Retina (tissue), 1 donor: ENCODE data around the gene APOL1.
"Not testable (repeated sequence)": the region's sequence is repeated elsewhere in the genome, so short reads cannot be mapped to it uniquely, and the experiment has no call there.

Experiments used
- DNase-seq: peaks from one replicate; pipeline ENCODE4 v3.0.0-alpha.2; 2016

The APOL1 gene

DNA sequence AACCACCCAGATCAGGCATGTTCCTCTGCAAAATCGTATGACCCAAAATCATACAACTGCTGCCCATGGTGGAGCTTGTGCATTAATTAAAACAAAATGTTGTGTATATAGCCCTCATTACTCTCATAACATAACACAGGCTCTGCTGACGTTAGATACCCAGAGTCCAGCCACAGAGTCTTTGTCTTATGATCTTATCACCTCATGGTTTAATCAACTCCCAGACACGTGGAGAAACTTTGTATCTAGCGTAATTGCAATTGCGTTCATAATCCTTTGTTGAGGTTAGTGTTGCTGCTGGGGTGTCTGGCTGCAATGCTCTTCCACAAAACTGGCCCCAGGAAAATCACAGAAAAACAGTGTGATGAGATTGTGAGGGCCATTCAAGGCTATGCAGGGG lies 5.0 kb upstream of the APOL1 start:
- DNase-seq, result no peak

DNA sequence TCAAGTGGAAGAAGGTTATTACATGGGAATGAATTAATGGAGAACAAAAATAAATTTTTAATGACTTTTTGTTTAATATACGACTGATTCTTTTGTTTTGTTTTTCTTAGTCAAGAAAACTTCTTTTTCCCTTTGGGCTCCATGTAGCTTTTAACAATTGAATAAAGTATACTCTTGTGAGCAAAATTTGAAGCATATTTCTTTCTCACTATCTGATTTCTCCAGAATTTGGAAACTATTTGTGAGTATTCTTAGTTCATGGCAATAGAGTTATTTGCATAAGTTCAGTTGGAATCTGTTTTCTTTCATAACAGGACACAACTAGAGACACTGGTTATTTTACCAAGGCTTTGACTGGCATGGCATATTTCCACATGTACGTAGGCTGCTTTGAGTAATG lies 3.8 kb upstream of the APOL1 start:
- no peak for DNase-seq

DNA sequence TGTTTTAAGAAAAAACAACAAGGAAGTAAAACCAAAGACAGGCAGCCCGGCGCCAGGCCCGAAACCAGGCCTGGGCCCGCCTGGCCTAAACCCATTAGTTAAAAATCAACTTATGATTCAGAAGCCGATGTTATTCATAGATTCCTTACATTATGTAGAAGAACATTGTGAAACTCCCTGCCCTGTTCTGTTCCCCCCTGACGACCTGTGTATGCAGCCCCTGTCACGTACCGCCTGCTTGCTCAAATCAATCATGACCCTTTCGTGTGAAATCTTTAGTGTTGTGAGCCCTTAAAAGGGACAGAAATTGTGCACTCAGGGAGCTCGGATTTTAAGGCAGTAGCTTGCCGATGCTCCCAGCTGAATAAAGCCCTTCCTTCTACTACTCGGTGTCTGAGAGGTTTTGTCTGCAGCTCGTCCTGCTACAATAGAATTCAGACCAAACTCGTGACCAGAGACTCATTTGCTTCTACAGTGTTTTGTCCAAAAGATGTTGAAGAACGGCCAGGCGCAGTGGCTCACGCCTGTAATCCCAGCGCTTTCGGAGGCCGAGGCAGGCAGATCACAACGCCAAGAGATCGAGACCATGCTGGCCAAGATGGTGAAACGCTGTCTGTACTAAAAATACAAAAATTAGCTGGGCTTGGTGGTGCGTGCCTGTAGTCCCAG lies 2.5 kb upstream of the APOL1 start:
- DNase-seq, result not testable (repeated sequence)

DNA sequence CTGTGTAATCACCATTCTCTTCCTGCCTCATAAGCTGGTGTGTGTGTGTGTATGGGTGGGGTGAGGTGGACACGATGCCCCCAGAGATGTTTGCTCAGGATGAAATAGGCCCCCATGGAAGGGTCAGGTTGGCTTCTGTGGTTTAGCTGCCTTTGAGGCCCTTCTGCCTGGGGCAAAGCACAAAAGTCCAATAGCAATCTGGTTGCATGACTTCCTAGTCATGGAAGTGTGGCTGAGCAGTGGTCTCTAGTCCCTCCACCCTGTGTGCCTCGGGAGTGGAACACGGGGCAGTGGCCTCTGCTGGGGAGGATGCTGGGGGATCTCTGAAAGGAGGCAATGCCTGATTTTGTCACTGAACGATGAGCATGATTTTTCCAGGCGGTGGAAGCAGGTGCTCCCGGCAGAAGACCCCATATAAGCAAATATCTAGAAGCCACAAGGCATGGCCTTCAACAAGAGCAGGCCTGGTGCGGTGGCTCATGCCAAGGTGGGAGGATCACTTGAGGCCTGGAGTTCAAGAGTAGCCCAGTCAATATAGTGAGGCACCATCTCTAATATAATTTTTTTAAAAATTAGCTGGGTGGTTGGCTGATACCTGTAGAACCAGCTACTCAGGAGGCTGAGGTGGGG lies 839 bp upstream of the APOL1 start:
- not testable (repeated sequence) for DNase-seq

DNA sequence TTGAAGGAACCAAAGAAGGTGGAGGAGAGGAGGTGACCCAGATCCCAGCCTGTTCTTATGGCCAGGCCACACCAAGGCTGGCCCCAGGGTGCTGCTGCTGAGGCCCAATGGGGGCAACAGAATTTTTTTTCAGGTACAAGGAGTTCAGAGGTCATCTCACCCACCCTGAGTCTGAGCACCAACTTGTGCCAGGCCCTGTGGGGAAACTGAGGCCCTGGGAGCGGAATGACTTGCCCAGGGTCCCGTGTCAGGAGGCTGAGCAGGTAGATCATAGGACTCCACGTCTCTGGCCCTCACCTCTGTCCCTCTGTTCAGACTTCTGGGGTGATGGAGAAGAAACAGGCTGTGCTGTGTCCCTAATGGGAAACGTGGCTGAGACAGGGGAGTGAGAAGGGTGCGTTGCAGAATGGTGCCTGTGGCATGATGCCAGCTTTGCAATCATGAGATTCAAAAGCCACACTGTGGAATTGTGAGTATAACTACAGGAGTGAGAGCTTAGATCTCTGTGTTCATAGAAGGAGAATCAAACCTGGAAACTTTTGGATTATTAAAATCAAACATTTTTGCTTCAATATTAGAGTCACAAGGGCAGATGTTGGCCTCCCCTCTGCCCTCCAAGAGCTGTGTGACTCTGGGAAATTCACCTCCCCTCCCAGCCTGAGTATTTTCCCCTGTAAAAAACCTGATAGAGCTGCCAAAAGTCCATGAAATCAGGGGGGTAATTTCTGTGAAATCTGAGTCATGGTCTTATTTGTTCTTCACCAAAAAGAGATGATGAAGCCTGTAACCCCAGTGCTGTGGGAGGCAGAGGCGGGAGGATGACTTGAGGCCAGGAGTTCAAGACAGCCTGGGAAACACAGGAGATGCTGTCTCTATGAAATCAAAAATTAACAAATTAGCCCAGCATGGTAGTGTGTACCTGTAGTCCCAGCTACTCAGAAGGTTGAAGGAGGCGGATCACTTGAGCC lies 874 bp downstream of the APOL1 start:
- no peak for DNase-seq

DNA sequence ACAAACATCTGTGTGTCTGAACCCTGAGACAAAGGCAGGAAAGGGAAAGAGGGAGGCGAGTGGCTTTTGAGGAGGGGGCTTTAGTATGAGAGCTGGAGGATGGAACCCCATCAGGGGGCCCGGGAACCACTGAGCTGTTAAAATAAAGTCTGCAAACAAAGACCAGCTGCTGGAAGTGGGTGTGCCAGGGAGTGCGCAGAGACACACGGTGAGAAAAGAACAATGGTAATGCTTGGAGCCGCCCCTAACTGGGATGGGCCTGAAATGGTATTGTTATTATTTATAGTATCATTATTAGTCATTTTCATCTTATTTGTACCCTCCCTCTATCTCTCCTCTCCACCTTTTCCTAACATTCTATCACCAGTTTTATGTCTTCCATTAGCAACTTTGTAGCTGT lies 2.6 kb downstream of the APOL1 start:
- not testable (repeated sequence) for DNase-seq

DNA sequence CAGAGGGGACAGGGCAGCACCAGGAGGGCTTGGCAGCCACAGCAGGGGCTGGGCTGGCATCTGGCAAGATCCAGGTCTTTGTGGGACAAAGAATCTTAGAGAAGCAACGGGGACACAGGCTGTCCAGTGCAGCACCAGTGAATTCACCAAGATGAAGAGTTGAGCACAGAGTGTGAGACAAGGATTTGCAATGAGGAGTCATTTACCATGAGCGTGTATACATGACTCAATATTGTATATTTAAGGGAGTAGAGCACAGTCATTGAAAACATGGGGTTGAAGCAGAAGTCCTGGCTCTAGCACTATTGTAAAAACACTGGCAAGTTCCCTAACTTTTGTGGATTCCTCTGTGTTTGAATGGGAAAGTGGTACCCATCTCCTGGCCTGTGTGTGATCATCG lies 3.5 kb downstream of the APOL1 start:
- DNase-seq, result no peak

DNA sequence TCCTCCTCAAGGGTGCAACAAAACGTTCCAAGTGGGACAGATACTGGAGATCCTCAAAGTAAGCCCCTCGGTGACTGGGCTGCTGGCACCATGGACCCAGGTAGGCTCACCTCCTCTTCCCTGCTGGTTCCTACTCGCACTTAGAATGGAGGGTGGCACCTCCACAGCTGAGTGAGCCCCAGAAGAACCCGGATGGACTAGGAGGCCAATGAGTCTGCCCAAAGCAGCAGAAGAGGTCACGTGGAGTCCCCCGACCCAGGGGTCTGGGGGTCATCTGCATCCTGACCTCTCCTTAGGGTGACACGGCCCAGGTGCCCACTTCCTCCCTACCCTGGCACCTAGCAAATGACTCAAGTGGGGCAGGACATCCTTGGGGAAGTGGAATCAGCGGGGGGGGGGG lies 4.4 kb downstream of the APOL1 start:
- no peak for DNase-seq

DNA sequence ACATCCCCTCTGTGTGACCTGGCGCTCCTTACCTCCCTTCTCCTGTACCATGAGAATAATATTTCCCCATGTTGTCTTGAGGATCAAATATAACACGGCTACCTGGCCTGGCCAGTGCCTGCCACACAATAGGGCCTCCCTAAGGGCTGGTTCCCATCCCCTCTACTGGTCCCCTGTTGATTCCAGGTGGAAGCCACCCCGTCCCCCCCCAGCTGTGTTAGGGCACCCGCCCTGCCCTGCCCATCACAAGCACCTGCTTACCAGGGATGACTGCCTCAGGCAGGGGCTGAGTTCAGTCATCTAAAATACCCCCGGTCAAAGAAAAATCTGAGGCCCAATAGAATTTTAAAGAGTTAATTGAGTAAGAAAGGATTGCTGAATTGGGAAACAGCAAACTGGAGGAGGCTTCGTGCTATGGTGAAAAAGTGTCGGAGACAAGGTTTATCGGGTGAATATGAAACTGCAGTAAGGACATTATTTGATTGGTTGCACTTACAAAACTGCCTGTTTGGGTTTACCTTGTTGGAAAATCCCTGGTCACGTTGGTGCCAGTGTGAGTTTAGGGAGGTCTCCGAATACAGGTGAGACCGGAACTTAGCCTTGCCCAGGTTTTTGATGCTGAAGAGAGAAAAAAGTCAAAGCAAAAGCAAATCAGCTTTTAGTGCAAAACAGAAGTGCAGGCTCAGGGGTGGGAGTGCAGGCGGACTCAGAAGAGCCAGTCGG lies 5.2 kb downstream of the APOL1 start:
- no peak for DNase-seq

DNA sequence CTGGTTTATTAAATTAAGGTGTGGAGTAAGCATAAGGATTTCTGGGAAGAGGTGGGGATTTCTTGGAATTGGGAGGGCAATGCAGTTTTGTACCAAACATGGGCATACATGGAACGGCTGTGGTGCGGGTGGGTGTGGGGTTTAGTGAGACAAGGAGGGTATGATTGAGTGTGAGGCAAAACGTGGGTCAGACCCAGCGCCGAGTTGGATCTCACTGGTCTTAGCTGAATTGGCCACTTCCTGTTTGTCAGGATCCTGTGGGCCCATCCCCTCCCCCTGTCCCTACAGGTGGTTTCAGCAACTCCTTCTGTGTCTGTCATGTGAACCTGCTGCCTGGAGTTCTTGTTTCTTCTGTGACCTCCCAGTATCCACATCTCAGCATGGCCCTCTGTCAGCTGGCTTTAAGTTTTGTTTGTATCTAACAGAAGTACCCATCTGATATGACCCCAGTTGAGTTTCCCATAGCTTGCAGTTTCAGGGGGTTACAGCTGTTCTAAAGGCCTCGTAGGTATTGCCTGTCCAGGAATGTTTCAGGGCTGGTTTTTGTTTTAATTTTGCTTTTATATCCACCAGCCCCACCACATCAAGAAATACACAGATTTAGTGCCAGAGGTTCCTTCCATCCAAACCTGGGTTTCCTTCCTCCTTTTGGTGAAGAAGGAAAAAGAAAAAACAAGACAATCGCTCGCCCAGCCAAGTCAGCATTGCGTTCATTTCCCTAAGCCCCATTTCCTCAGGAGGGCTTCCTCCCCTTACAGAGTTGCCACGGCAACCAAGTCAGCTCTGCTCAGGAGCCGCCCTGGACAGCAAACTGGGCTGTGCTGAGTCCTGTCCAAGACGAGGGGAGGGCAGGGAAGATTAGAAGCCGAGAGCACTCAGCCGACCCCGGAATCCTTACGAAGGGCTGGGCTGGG lies 6.0 kb downstream of the APOL1 start:
- peak; percentile 77 for DNase-seq

DNA sequence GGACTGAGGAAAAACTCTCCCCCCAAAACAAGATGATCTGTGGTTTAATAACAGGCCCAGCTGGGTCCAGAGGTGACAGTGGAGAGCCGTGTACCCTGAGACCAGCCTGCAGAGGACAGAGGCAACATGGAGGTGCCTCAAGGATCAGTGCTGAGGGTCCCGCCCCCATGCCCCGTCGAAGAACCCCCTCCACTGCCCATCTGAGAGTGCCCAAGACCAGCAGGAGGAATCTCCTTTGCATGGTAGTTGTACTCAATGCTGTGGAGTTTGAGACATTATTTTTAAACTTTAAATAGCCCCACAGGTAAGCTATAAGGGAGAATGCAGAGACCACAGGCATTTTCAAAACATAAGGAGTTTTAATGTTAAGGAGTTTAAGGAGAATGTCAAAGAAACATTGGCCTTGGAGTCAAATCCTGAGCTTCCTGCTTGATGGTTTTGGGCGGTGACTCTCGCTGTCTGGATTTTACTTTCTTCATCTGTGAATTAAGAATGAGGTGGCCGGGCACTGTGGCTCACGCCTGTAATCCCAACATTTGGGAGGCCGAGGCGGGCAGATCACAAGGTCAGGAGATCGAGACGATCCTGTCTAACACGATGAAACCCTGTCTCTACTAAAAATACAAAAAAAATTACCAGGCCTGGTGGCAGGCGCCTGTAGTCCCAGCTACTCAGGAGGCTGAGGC lies 6.8 kb downstream of the APOL1 start:
- DNase-seq, result no peak

DNA sequence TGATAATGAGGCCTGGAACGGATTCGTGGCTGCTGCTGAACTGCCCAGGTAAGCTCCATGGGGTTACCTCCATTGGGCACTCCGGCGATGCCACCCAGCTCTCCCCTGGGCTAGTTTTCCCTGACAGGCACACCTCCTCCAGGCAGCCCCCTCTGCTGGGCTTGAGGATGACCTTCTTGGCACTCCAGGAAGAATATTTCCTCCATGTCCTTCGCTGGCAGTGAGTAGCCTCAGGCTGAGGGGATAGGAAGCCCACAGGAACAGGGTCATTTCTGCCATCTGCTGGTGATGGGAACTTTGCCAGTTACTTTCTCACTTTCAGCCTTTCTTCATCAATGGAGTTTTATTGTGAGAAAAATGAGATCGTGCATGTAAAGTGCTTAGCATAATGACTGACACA lies 8.7 kb downstream of the APOL1 start:
- not testable (repeated sequence) for DNase-seq

DNA sequence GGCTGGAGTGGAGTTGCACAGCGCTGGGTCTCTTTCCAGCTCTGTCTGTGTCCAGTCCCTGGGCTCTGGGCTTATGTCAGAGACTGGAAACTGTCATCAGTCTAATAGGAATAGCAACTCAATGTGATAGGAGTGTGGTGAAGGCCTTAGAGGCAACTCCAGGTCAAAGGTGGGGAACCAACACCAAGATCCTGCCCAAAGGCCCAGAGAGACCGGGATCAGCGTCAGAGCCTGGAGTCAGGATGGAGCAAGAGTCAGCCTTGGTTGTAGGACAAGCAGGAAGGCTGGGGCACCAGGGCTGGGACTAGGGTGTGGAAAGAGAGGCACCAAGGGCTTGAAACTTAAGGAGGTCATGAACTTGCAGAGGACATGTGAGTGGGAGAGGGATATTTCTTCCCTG lies 9.4 kb downstream of the APOL1 start:
- DNase-seq, result not testable (repeated sequence)

DNA sequence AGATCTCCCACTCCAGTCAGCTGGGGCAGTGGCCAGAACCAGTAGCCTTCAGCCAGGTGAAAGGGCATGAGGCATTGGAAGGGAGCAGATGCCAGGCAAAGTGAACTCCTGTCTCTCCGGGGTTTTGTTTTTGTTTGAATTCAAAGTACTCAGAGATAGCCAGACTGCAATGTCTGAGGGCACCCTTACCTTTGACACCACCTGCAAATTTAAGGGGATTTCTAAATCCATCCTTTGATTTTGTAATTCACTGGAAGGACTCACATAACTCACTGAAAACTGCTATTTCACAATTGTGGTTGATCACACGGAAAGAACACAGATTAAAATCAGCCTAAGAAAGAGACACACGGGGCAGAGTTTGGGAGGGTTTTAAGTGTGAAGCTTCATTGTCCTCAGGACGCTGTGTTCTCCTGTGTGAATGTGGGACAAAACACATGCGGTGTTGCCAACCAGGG lies 10.3 kb downstream of the APOL1 start:
- not testable (repeated sequence) for DNase-seq

DNA sequence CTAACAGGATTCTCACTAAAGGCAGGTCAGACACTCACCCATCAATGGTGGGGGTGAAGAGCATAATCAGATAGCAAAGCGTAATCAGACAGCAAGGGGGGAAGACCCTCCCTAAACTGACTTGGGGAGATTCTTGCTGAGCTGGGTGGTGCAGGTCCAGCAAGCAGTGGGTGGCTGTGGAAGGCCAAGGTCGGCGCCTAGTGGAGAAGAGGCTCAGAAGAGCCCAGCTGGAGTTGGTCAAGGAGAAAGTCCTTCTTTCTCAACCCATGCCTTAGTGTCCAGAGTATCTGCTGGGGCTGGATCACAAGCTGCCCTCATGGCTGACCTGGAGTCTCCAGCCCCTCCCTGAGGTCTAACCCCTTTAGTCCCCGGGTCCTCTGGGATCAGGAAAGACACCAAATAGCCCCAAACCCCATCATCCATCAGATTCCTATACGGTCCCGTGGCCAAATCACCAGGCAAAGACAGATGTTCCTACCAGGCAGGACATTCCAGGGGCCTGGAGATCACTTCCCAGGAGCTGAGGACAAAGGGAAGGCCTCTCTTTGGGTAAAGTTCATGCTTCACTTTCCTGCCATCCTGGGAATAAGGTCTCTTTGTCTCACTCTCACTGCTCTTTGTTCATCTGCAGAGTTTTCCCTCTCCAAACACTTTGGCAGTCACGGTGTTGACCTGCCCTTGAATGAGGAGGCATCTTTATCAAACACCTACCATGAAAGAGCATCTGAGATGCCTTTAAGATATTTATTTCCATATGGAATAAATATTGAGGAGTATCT lies 11.1 kb downstream of the APOL1 start:
- not testable (repeated sequence) for DNase-seq

DNA sequence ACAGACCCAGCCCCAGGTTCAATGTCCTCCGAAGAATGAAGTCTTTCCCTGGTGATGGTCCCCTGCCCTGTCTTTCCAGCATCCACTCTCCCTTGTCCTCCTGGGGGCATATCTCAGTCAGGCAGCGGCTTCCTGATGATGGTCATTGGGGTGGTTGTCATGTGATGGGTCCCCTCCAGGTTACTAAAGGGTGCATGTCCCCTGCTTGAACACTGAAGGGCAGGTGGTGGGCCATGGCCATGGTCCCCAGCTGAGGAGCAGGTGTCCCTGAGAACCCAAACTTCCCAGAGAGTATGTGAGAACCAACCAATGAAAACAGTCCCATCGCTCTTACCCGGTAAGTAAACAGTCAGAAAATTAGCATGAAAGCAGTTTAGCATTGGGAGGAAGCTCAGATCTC lies 14.1 kb downstream of the APOL1 start:
- DNase-seq, result no peak

DNA sequence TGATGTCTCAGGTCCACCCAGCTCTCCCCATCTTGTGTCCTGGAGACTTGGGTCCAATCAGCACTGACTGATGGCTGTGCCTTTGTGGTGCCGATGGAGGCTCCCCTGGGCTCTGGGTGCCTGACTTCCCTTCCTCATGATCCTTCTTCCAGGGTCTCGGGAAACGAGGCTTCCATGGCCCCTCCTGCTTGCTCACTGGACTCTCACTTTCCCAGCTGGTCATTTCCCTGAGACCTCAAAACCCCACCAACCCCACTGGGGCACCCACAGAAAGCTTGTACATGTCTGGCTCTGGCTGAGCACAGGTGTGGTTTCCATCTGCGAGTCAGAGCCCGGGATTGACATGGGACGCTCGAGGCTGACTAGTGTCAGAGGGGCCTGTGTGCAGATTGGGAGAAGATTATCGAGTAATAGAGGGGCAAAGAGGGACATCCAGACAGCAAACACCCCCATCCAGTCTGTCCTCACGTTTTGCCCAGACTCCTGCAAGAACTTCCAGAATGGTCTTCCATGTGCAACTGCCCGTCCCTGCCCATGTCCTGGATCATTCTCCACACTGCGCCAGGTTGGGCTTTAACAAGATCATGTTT lies 15.1 kb downstream of the APOL1 start:
- no peak for DNase-seq

DNA sequence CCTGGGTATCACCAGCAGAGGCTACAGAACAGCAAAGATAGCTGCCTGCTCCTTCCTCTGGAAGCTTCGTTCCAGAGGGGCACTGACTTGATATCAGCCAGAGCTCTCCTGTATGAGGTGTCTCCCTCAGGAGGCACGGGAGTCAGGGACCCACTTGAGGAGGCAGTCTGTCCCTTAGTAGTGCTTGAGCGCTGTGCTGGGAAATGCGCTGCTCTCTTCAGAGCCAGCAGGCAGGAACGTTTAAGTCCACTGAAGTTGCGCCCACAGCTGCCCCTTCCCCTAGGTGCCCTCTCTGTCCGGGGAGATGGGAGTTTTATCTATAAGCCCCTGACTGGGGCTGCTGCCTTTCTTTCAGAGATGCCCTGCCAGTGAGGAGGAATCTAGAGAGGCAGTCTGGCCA lies 18.3 kb downstream of the APOL1 start:
- not testable (repeated sequence) for DNase-seq

DNA sequence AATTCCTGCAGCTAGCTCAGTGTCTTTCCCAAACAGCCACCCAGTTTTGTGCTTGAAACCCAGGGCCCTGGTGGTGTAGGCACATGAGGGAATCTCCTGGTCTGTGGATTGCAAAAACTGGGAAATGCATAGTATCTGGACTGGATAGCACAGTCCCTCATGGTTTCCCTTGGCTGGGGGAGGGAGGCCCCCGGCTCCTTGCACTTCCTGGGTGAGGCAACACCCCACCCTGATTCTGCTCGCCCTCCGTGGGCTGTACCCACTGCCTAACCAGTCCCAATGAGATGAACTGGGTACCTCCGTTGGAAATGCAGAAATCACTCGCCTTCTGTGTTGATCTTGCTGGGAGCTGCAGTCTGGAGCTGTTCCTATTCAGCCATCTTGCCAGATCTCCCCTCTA lies 19.0 kb downstream of the APOL1 start:
- DNase-seq, result not testable (repeated sequence)

DNA sequence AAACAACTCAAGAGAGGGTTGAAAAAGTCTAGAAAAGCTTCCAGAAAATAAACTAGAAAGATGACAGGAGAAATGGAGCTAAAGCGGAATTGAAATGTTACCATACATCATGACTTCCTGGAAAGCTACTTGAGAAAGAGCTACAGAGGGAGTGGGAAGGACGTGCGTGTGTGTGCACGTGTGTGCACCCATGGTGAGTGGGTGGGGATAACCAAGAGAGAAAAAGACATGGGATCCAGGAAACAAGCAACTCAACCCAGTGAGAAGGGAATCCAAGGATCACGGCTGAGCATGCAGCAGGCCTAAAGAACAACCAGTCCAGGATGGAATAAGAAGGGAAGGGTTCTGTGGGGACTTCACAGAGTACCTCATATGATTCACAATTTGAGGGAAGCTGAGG lies 21.6 kb downstream of the APOL1 start:
- no peak for DNase-seq
